ENCODE data around the gene SAT1. TPM values are rescaled to one million over a fixed set of nuclear protein-coding genes. Genes with fewer than 3 reads are reported as not detected.
"Not testable (repeated sequence)": the region's sequence is repeated elsewhere in the genome, so short reads cannot be mapped to it uniquely, and the experiment has no call there.

SAT1 gene
- total RNA-seq, result 100 to 1,000 TPM; 160 to 466 TPM

DNA sequence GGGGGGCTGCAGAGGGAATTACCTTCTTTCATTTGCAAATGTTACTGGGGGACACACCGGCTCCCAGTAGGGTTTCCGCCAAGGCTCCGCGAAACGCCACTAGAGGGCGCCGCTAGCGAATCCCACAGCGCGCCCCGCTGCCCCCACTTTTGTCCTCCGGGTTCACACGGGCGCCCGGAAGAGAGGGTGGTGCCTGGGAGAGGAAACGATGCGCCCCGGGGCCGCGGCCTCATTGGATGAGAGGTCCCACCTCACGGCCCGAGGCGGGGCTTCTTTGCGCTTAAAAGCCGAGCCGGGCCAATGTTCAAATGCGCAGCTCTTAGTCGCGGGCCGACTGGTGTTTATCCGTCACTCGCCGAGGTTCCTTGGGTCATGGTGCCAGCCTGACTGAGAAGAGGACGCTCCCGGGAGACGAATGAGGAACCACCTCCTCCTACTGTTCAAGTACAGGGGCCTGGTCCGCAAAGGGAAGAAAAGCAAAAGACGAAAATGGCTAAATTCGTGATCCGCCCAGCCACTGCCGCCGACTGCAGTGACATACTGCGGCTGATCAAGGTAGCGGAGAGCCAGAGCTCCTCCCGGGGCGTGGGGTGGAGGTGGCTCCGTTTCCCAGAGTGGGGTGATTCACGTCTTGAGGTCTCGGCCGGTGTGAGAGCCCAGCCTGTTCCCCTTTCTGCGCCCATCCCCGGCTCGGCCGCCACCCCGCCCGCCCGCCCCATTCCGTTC, at the start of gene SAT1:
SAT1 (plus strand) TSS at position 311 of the 726 bp plus-strand sequence; CDS start at position 490, 179 bp downstream.
- ATAC-seq, result peak; percentile 79 to 82
- H3K9me3 Mint-ChIP-seq, result no peaks in the 10 kb centered on the region
- peak; percentile 93 to 95 for DNase-seq (ENCODE audit: low spot score in 2 of 2)
- peaks cover 20 to 29% of the 10 kb centered on the region in 2 donors for H3K36me3 Mint-ChIP-seq
- H3K27ac Mint-ChIP-seq, result peak within 1 kb of the TSS; percentile 98 to 99

GRCh38 chrX:23736030-23736429, 46.9 kb upstream of the SAT1 start:
- H3K36me3 Mint-ChIP-seq, result peaks cover 0 to 10% of the 10 kb centered on the region in 2 donors
- ATAC-seq (no peak), DNase-seq (ENCODE audit: low spot score in 2 of 2) (no peak)
- no peak overlapping the region for H3K27ac Mint-ChIP-seq
- H3K9me3 Mint-ChIP-seq, result no peaks in the 10 kb centered on the region

DNA sequence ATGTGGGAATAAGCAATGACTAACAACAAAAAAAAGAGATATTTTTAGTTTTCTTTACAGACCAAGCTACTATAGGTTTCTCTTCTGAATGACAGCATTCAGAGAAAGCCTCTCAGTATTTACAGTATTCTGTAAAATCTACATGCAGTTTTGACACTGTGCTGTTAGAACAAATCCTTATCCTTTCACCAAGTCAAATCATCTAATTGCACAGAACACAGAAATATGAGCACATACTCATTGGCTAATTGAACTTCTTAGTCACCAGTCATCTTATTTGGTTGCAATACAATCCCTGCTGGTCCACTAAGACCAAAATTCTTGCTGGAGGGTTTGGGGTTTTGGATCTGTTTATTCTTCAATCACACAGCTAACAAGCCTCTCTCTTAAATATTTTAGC, 45.6 kb upstream of the SAT1 start:
- H3K36me3 Mint-ChIP-seq, result peaks cover 5 to 8% of the 10 kb centered on the region in 2 donors

GRCh38 chrX:23742174-23742696, 40.7 kb upstream of the SAT1 start:
- DNase-seq (ENCODE audit: low spot score in 2 of 2) (no peak), ATAC-seq (peak; percentile 5 to 17)
- peak overlapping the region; percentile 86 to 89 for H3K27ac Mint-ChIP-seq
- H3K36me3 Mint-ChIP-seq, result peaks cover 6 to 12% of the 10 kb centered on the region in 2 donors
- no peaks in the 10 kb centered on the region for H3K9me3 Mint-ChIP-seq

More for the DNA sequence above, 45.6 kb upstream of the SAT1 start:
- DNase-seq (ENCODE audit: low spot score in 2 of 2) (no peak), ATAC-seq (no peak)
- Mint-ChIP-seq H3K9me3 (no peaks in the 10 kb centered on the region), H3K27ac (no peak overlapping the region)

GRCh38 chrX:23742697-23743622, 40.0 kb upstream of the SAT1 start, which contains the start of gene ACOT9:
Gene ACOT9, minus strand, starts transcription at chrX:23743276. Its CDS starts 132 bp downstream, at chrX:23743144.
- peaks cover 6 to 12% of the 10 kb centered on the region in 2 donors for H3K36me3 Mint-ChIP-seq

DNA sequence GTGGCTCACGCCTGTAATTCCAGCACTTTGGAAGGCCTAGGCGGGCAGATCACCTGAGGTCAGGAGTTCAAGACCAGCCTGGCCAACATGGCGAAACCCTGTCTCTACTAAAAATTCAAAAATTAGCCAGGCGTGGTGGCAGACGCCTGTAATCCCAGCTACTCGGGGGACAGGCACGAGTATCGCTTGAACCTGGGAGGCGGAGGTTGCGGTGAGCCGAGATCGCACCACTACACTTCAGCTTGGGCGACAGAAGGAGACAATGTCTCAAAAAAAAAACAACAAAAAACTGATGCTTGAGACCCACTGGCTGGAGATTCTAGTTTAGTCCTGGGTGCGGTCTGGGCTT, 39.4 kb upstream of the SAT1 start:
- peaks cover 6 to 12% of the 10 kb centered on the region in 2 donors for H3K36me3 Mint-ChIP-seq
- not testable (repeated sequence) for DNase-seq (ENCODE audit: low spot score in 2 of 2); ATAC-seq; H3K9me3 Mint-ChIP-seq
- peak overlapping the region; percentile 86 to 89 for H3K27ac Mint-ChIP-seq

More at GRCh38 chrX:23742697-23743622, 40.0 kb upstream of the SAT1 start, which contains the start of gene ACOT9:
- peak; percentile 70 to 84 for DNase-seq (ENCODE audit: low spot score in 2 of 2)
- peak; percentile 96 to 98 for ATAC-seq
- Mint-ChIP-seq H3K27ac (peak within 1 kb of the TSS; percentile 86 to 89), H3K9me3 (no peaks in the 10 kb centered on the region)

GRCh38 chrX:23745786-23746185, 37.2 kb upstream of the SAT1 start:
- H3K36me3 Mint-ChIP-seq, result peaks cover 6 to 12% of the 10 kb centered on the region in 2 donors
- ATAC-seq (no peak), DNase-seq (ENCODE audit: low spot score in 2 of 2) (no peak)
- no peak overlapping the region for H3K27ac Mint-ChIP-seq
- H3K9me3 Mint-ChIP-seq, result no peaks in the 10 kb centered on the region

DNA sequence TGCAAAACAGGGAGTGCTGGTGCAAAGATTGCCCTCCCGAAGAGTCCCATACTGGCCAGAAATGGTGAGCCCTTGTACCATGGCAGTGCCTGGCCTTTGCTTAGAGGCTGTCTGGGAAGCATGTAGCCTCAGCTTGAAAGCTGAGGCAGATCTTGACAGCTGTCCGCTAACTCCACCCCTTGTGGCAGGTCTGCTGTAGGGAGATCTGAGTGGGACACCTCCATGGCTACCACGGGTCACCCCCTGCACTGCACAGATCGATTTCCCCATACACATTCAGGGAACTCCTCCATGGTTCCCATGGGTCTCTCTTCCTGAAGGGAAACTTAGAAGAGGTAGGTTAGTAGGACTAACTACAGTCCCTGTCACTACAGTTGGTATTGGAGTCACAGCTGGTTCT, 33.8 kb upstream of the SAT1 start:
- H3K27ac Mint-ChIP-seq, result no peak overlapping the region
- ATAC-seq, result no peak

DNA sequence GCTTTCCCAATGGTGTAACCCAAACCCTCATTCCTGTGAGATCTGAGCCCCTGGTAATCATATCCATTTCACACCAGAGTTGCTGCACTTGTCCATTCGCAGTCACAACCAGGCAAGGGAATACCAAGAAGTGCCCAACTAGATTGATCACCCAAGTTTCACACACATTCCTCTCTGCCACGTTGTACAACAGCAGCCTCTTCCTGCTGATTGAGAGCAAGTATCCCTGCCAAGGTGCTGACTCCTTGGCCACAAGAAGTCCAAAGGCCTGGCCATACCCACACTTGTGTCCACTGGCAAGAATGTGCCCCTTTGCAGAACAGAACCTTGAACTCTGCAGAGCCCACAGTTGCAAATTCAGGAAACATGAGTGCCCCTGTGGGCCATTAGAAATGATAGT, 33.4 kb upstream of the SAT1 start:
- Mint-ChIP-seq H3K9me3 (no peaks in the 10 kb centered on the region), H3K27ac (no peak overlapping the region), H3K36me3 (no peaks in the 10 kb centered on the region)
- DNase-seq (ENCODE audit: low spot score in 2 of 2) (no peak), ATAC-seq (no peak)

More for the DNA sequence above, 33.8 kb upstream of the SAT1 start:
- Mint-ChIP-seq H3K9me3 (no peaks in the 10 kb centered on the region), H3K36me3 (no peaks in the 10 kb centered on the region)
- DNase-seq (ENCODE audit: low spot score in 2 of 2), result no peak

DNA sequence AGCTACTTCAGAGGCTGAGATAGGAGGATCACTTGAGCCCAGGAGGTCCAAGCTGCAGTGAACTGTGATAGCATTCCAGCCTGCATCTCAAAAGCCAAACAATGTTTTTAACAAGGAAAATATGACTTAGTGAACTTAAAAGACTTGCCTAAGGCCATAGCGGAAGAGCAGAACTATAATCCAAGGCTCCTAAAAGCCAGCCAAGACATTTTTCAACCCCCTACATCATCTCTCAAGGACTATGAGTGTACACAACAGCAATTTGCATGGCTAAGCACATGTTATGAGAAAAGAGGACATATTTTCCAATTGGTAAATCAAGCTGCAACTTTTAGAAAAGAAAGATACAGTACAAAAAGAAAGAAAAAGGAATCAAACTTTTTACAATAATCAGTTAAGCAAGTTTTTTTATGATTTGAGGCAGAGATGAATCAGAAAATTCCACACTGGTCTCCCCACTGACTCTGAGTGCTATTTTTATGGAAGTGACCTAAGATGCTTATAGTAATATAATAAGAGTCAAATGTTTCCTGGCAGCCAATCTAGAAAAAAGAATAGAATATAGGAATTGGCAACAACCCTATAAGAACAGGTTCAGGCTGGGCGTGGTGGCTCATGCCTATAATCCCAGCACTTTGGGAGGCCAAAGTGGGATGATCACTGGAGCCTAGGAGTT, 30.1 kb upstream of the SAT1 start:
- DNase-seq (ENCODE audit: low spot score in 2 of 2) (no peak), ATAC-seq (no peak)
- no peaks in the 10 kb centered on the region for H3K36me3 Mint-ChIP-seq
- H3K9me3 Mint-ChIP-seq, result no peaks in the 10 kb centered on the region
- H3K27ac Mint-ChIP-seq, result no peak overlapping the region

DNA sequence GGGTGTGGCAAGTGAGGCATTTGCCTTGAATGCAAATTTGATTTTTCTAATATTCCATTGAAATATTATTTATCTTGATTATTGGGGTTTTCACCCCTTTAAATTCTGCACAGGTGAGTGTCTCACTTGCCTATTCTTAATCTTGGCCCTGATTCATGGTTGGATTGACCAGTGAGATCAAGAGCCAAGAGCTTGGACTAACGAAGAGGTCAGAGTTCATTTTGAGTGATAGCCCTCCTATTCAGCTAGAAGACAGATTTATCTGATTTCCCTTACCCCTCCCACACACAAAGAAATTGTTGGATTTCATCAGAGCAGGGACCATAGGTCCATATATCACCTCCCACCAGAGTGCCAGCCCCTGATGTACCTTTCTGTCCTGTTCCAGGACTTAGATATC, 28.3 kb upstream of the SAT1 start:
- Mint-ChIP-seq H3K36me3 (no peaks in the 10 kb centered on the region), H3K27ac (no peak overlapping the region), H3K9me3 (no peaks in the 10 kb centered on the region)
- no peak for ATAC-seq
- no peak for DNase-seq (ENCODE audit: low spot score in 2 of 2)

DNA sequence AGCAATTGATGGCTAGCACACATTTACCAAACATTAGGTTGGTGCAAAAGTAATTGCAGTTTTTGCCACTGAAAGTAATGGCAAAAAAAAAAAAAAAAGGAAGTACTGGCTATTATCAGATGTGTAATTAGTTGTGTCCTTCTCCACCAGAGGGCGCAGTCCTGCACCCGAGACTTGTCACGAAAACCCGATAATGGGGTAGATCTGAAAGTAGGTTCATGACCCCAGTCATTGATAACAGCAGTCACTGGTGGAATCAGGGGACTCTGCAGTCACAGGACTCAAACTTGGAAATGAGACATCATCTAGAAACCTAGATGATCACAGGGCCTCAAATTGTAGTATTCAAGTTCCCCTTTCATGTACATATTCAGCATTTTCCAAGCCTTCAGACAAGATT, 26.8 kb upstream of the SAT1 start:
- ATAC-seq (peak; percentile 67 to 81), DNase-seq (ENCODE audit: low spot score in 2 of 2) (peak in 1 of 2 donors; percentile 53)
- Mint-ChIP-seq H3K27ac (no peak overlapping the region), H3K9me3 (no peaks in the 10 kb centered on the region), H3K36me3 (no peaks in the 10 kb centered on the region)

- Mint-ChIP-seq H3K27ac (no peak overlapping the region), H3K9me3 (no peaks in the 10 kb centered on the region), H3K36me3 (no peaks in the 10 kb centered on the region)
- ATAC-seq (no peak), DNase-seq (ENCODE audit: low spot score in 2 of 2) (no peak)
Measured at GRCh38 chrX:23759821-23760220, 23.2 kb upstream of the SAT1 start.

- ATAC-seq (no peak), DNase-seq (ENCODE audit: low spot score in 2 of 2) (no peak)
- H3K9me3 Mint-ChIP-seq, result no peaks in the 10 kb centered on the region
- no peaks in the 10 kb centered on the region for H3K36me3 Mint-ChIP-seq
- H3K27ac Mint-ChIP-seq, result no peak overlapping the region
Measured at GRCh38 chrX:23764188-23764984, 18.6 kb upstream of the SAT1 start.

- Mint-ChIP-seq H3K27ac (peak overlapping the region in 1 of 2 donors; percentile 48), H3K9me3 (no peaks in the 10 kb centered on the region), H3K36me3 (no peaks in the 10 kb centered on the region)
- DNase-seq (ENCODE audit: low spot score in 2 of 2) (no peak), ATAC-seq (no peak)
Measured at GRCh38 chrX:23765449-23765848, 17.5 kb upstream of the SAT1 start.

- peak overlapping the region in 1 of 2 donors; percentile 48 for H3K27ac Mint-ChIP-seq
- DNase-seq (ENCODE audit: low spot score in 2 of 2) (no peak), ATAC-seq (no peak)
- H3K36me3 Mint-ChIP-seq, result no peaks in the 10 kb centered on the region
- no peaks in the 10 kb centered on the region for H3K9me3 Mint-ChIP-seq
Measured at GRCh38 chrX:23765868-23766267, 17.1 kb upstream of the SAT1 start.
